Vagina (tissue), 2 donors: ENCODE results near the gene IFNLR1. TPM values are rescaled to one million over a fixed set of nuclear protein-coding genes. Genes with fewer than 3 reads are reported as not detected.
A peak's percentile ranks its signal among the peaks of the same experiment; 100 is the strongest.

Experiments used
- DNase-seq, 2 donors: peaks; one replicate each; pipeline ENCODE4 v3.0.0-alpha.2; 2017; ENCODE audit errors: extremely low spot score in 2 of 2
- H3K27ac ChIP-seq: fragments of 200-600 bp; sonication (generic); one replicate; pipeline ENCODE4 v1.5.1; 2019
- H3K27me3 ChIP-seq: fragments of 200-600 bp; sonication (generic); one replicate; pipeline ENCODE4 v1.5.1; 2019
- H3K36me3 ChIP-seq, 2 donors: fragments of 200-600 bp; sonication (generic); one replicate each; pipeline ENCODE4 v1.5.1; 2017 to 2019
- H3K4me1 ChIP-seq: fragments of 200-600 bp; sonication (generic); one replicate; pipeline ENCODE4 v1.5.1; 2019
- H3K4me3 ChIP-seq, 2 donors: fragments of 200-600 bp; sonication (generic); 1 replicate in 1 of 2; 2 replicates in 1 of 2; pipeline ENCODE4 v1.5.1; 2016 to 2019
- H3K9me3 ChIP-seq: fragments of 200-600 bp; sonication (generic); one replicate; pipeline ENCODE4 v1.5.1; 2019
- POLR2A ChIP-seq, 2 donors: fragments of 450-650 bp; IDR thresholded peaks; one replicate each; pipeline ENCODE4 v1.6.1; 2017; ENCODE audit warnings: antibody characterized with exemption in 2 of 2, mild to moderate bottlenecking in 2 of 2, moderate library complexity in 2 of 2
- POLR2AphosphoS5 ChIP-seq, 2 donors: sonication (generic); formaldehyde crosslinking; IDR thresholded peaks; one replicate each; pipeline ENCODE4 v1.9.0; 2017; ENCODE audit warnings: antibody characterized with exemption in 2 of 2, mild to moderate bottlenecking in 2 of 2, low read depth in 1 of 2; ENCODE audit not compliant: insufficient read depth in 1 of 2
- intact Hi-C: fragments of 100-400 bp; cut with DNase I; formaldehyde crosslinking; loops from one replicate; pipeline ENCODE4 v1.15.1; 2023
- total RNA-seq: library from RNA; depleted of rRNA; stranded (reverse); fragments of >200 nt; gene quantifications from one replicate; pipeline ENCODE4 v1.2.3, GENCODE V29; 2016
- TF ChIP-seq, protein P1 (sequence below), 3 experiments: fragments of 450-650 bp in 2 of 3; fragments of 200-600 bp in 1 of 3; sonication (generic) in 1 of 3; IDR thresholded peaks; one replicate each; pipeline ENCODE4 v1.5.1; 2017 to 2019; ENCODE audit warnings: antibody characterized with exemption in 3 of 3, mild to moderate bottlenecking in 2 of 3, moderate library complexity in 2 of 3

Gene IFNLR1
- total RNA-seq, 1 donor from 2014 or later, result 1.7 TPM

DNA sequence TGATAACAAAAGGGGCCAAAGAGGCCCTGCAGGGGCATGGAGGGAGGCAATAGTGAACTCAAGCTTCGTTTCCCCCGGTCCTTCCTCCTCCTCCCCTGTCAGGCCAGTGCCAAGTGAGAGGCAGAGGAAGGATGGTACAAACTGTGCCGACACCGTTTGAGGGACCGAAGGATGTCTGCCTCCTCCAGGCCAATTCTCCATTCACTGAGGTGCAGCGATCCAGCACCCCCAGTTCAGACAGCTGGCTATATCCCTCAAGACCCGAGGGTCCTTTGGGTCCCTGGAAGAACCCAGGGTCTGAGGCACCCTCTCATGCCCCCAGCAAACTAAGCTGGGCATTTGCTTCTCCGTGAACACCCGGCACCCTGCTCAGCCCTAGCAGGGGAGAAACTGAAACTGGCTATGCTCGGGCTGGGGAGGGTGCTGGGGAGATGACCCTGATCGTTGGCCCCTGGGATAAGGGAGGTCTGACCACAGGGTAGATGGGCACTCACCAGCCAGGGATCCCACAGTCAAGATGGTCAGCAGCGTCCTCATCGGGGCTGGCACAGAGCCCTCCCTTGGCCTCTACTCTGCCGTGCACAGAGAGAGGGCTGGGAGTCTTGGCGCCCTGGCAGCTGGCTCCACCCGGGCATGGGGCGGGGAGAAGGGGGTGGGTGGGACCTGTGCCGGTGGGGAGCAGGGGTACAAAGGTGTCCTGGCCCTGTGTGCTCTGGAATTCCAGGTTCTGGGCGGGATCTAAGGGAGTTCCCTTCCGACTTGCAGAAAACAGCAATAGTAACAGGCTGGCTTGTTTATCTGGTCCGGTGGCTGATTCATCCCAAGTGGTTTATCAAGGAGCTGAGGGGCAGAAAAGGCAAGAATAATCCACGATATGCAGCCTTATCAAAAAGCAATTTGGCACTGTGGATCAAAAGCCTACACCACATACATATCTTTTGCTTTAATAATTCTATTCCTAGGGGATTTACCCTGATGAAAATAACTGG is 44.2 kb downstream of the IFNLR1 start, which contains the start of gene IL22RA1:
IL22RA1 (minus strand) TSS at position 595 of the 989 bp plus-strand sequence; CDS start at position 537, 58 bp downstream.
- intact Hi-C loops, result no loop called here
- no peak for DNase-seq
- Histone ChIP-seq H3K9me3 (no peaks in the 10 kb centered on the region), H3K27me3 (no peaks in the 10 kb centered on the region), H3K36me3 (no peaks in the 10 kb centered on the region), H3K4me3 (peak within 1 kb of the TSS; percentile 42 to 44), H3K27ac (peak within 1 kb of the TSS; percentile 66), H3K4me1 (no peaks in the 10 kb centered on the region)
- TF ChIP-seq POLR2A (IDR thresholded peaks at IDR 0.05) (no peak), POLR2AphosphoS5 (IDR thresholded peaks at IDR 0.05; ENCODE audit: insufficient read depth in 1 of 2, low read depth in 1 of 2) (no peak)
- TF ChIP-seq, protein P1, sequence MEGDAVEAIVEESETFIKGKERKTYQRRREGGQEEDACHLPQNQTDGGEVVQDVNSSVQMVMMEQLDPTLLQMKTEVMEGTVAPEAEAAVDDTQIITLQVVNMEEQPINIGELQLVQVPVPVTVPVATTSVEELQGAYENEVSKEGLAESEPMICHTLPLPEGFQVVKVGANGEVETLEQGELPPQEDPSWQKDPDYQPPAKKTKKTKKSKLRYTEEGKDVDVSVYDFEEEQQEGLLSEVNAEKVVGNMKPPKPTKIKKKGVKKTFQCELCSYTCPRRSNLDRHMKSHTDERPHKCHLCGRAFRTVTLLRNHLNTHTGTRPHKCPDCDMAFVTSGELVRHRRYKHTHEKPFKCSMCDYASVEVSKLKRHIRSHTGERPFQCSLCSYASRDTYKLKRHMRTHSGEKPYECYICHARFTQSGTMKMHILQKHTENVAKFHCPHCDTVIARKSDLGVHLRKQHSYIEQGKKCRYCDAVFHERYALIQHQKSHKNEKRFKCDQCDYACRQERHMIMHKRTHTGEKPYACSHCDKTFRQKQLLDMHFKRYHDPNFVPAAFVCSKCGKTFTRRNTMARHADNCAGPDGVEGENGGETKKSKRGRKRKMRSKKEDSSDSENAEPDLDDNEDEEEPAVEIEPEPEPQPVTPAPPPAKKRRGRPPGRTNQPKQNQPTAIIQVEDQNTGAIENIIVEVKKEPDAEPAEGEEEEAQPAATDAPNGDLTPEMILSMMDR (IDR thresholded peaks at IDR 0.05), result no peak

DNA sequence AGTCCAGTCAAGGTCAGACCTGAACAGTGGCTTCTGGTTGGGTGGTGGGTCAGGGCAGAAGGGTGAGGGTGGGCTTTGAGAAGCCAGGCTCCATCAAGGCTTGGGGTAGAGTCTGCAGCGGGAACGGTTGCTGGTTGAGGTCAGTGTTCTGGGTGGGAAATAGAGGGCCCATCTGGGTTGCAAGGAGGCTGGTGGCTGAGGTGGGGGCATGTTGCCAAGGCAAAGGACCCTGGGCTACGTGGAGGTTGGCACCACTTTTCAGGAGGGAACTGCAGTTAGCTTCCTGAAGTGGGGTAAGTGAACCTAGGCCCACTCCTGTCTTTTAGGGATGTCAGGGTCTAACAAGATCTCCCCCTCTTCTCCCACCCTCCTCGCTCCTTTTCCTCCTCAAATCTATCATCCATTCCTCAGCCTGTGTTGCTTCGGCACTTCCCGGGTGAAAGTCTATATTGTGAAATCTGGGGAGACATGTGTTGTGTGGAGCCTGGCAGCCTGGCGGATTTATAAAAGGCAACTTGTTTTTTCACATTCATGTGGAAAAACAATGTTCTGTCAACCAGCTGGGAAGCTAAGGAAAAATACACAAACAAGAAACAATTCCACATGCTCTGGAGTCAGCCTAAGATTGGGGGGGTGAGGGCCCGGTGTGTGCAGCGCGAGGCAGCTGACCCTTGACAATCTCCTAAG is 45.6 kb downstream of the IFNLR1 start:
- Histone ChIP-seq H3K36me3 (no peaks in the 10 kb centered on the region), H3K4me3 (no peak overlapping the region), H3K27me3 (no peaks in the 10 kb centered on the region), H3K27ac (no peak overlapping the region), H3K9me3 (no peaks in the 10 kb centered on the region), H3K4me1 (no peaks in the 10 kb centered on the region)
- intact Hi-C loops, result no loop called here
- TF ChIP-seq, protein P1 (IDR thresholded peaks at IDR 0.05), result no peak
- TF ChIP-seq POLR2A (IDR thresholded peaks at IDR 0.05), result no peak
- TF ChIP-seq POLR2AphosphoS5 (IDR thresholded peaks at IDR 0.05; ENCODE audit: insufficient read depth in 1 of 2, low read depth in 1 of 2), result no peak
- no peak for DNase-seq

DNA sequence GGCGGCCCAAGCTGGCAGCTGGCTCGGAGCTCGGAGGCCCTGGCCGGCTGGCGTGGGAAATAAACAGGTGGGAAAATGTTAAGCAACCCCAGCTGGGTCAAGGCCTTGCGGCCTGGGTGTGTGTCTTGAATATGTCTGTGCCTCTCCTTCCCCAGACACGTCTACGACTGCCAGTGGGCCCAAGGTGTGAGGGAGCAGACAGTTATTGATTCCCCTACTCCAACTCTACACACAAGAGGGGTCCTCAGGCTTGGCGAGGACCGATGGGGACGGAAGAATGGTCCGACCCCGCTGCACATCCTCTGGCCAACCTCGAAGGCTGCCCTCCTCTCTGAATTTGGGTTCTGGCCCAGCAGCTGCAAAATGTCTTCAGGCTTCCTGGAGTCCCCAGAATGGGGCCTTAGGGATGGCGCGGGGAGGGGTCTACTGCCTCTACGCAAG is 46.3 kb downstream of the IFNLR1 start:
- H3K27me3 ChIP-seq, result no peaks in the 10 kb centered on the region
- intact Hi-C loops, result no loop called here
- TF ChIP-seq, protein P1 (IDR thresholded peaks at IDR 0.05), result no peak
- TF ChIP-seq POLR2AphosphoS5 (IDR thresholded peaks at IDR 0.05; ENCODE audit: insufficient read depth in 1 of 2, low read depth in 1 of 2) (no peak), POLR2A (IDR thresholded peaks at IDR 0.05) (no peak)

DNA sequence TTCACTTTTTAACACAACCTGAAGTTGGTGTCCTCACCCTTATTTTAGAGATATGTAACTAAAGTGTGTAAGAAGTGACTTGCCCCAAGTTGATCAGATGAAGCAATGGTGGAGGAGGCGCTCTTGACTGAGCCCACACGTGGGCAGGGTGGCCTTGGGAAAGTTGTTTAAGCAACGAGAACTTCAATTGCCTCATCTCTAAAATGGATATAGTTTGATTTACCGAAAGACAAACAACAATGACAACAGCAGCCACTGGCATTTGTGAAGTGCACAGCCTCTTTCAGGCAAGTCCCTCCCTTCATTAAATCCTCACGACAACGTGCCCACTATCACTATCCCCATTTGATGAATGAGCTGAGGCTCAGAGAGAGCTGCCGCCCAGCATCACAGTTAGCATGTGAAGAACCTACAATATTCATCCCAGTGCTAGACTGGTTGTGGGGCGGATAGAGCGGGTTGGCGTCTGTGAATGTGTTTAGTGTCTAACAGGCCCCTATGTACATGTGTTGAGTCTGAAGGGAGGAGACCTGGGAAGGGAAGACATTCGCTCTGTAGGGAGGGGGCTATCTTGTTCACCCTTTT is 47.2 kb downstream of the IFNLR1 start:
- intact Hi-C loops, result no loop called here
- Histone ChIP-seq H3K27ac (no peak overlapping the region), H3K4me3 (no peak overlapping the region), H3K36me3 (no peaks in the 10 kb centered on the region), H3K27me3 (no peaks in the 10 kb centered on the region), H3K9me3 (no peaks in the 10 kb centered on the region), H3K4me1 (no peaks in the 10 kb centered on the region)
- TF ChIP-seq, protein P1 (IDR thresholded peaks at IDR 0.05), result no peak
- TF ChIP-seq POLR2AphosphoS5 (IDR thresholded peaks at IDR 0.05; ENCODE audit: insufficient read depth in 1 of 2, low read depth in 1 of 2) (no peak), POLR2A (IDR thresholded peaks at IDR 0.05) (no peak)
- DNase-seq, result no peak

More for the DNA sequence above, 46.3 kb downstream of the IFNLR1 start:
- no peaks in the 10 kb centered on the region for H3K4me1 ChIP-seq
- no peak overlapping the region for H3K4me3 ChIP-seq
- no peaks in the 10 kb centered on the region for H3K36me3 ChIP-seq
- no peak for DNase-seq
- no peaks in the 10 kb centered on the region for H3K9me3 ChIP-seq
- no peak overlapping the region for H3K27ac ChIP-seq
